Limb (tissue), 2 donors: ENCODE data around the gene CCDC157.
A peak's percentile ranks its signal among the peaks of the same experiment; 100 is the strongest.

Experiments
- DNase-seq, 2 donors: peaks; one replicate each; pipeline ENCODE4 v3.0.0-alpha.2; 2016; ENCODE audit errors: extremely low spot score in 2 of 2

Gene CCDC157

GRCh38 chr22:30354644-30355043 lies 2.2 kb upstream of the CCDC157 start:
- DNase-seq: no peak

- no peak for DNase-seq
Measured at GRCh38 chr22:30357236-30357570, 396 bp downstream of the CCDC157 start.

GRCh38 chr22:30357650-30358215 lies 926 bp downstream of the CCDC157 start:
- DNase-seq: no peak

GRCh38 chr22:30358541-30358940 lies 1.7 kb downstream of the CCDC157 start:
- no peak for DNase-seq

GRCh38 chr22:30361916-30362650 lies 5.3 kb downstream of the CCDC157 start:
- no peak for DNase-seq

- no peak for DNase-seq
Measured at GRCh38 chr22:30362651-30363281, 6.0 kb downstream of the CCDC157 start.

- DNase-seq: no peak
Measured at GRCh38 chr22:30365891-30366290, 9.1 kb downstream of the CCDC157 start.

- DNase-seq: no peak
Measured at GRCh38 chr22:30368420-30368819, 11.6 kb downstream of the CCDC157 start.

GRCh38 chr22:30370641-30371230 lies 13.9 kb downstream of the CCDC157 start:
- DNase-seq: no peak

GRCh38 chr22:30371321-30371720 lies 14.5 kb downstream of the CCDC157 start:
- no peak for DNase-seq

- DNase-seq: no peak
Measured at GRCh38 chr22:30371981-30372380, 15.2 kb downstream of the CCDC157 start.

- DNase-seq: no peak
Measured at GRCh38 chr22:30372915-30373314, 16.1 kb downstream of the CCDC157 start.

- DNase-seq: peak in 1 of 2 donors; percentile 25
Measured at GRCh38 chr22:30373331-30374325, 16.8 kb downstream of the CCDC157 start.

- DNase-seq: no peak
Measured at GRCh38 chr22:30375312-30375849, 18.6 kb downstream of the CCDC157 start.

GRCh38 chr22:30380011-30380410 lies 23.2 kb downstream of the CCDC157 start:
- DNase-seq: no peak

- DNase-seq: no peak
Measured at GRCh38 chr22:30381264-30381663, 24.5 kb downstream of the CCDC157 start.

GRCh38 chr22:30382340-30382739 lies 25.5 kb downstream of the CCDC157 start:
- DNase-seq: no peak

GRCh38 chr22:30383061-30383460 lies 26.3 kb downstream of the CCDC157 start:
- no peak for DNase-seq

- no peak for DNase-seq
Measured at GRCh38 chr22:30385942-30386341, 29.1 kb downstream of the CCDC157 start.

- DNase-seq: no peak
Measured at GRCh38 chr22:30386608-30386959, 29.8 kb downstream of the CCDC157 start.
